ENCODE results near the gene ESAM. TPM values are rescaled to one million over a fixed set of nuclear protein-coding genes. Genes with fewer than 3 reads are reported as not detected.
A peak's percentile ranks its signal among the peaks of the same experiment; 100 is the strongest.

Gene ESAM
- total RNA-seq, 4 donors from 2014 or later: 5.6 to 23.1 (median 9.7) TPM

GRCh38 chr11:124766156-124766555, 4.1 kb upstream of the ESAM start:
- no peaks in the 10 kb centered on the region for H3K9me3 ChIP-seq
- TF ChIP-seq CTCF (IDR thresholded peaks at IDR 0.05) (no peak), POLR2A (IDR thresholded peaks at IDR 0.05) (no peak)
- peaks cover 0 to 22% (median 2%) of the 10 kb centered on the region in 4 donors for H3K27me3 ChIP-seq
- H3K4me1 ChIP-seq: peaks cover 10 to 28% (median 13%) of the 10 kb centered on the region in 3 donors
- DNase-seq: no peak
- no peak overlapping the region for H3K27ac ChIP-seq
- peaks cover 0 to 62% (median 0%) of the 10 kb centered on the region in 3 donors for H3K36me3 ChIP-seq
- intact Hi-C loops (cut with DNase I): loop anchor here (10.0 kb wide), 1 partner anchor 69 kb away; no protein-coding TSS in a partner anchor
- H3K4me3 ChIP-seq: no peak overlapping the region
- 95 to 100% methylated on average over 2 of the region's 2 CpGs for WGBS, 2 donors

GRCh38 chr11:124763156-124763947, 1.3 kb upstream of the ESAM start:
- Histone ChIP-seq H3K4me1 (peaks cover 22 to 57% (median 27%) of the 10 kb centered on the region in 3 donors), H3K4me3 (peak overlapping the region; percentile 32 to 77 (median 55)), H3K27ac (peak overlapping the region; percentile 43 to 91 (median 80)), H3K9me3 (no peaks in the 10 kb centered on the region), H3K36me3 (peaks cover 0 to 37% (median 0%) of the 10 kb centered on the region in 3 donors), H3K27me3 (peaks cover 6 to 50% (median 20%) of the 10 kb centered on the region in 4 donors)
- WGBS, 2 donors: 6 to 11% methylated on average over 11 to 21 of the region's 21 CpGs
- intact Hi-C loops (cut with DNase I): loop anchor here (5.0 to 10.0 kb wide), 2 partner anchors 71 to 96 kb away; no protein-coding TSS in a partner anchor
- TF ChIP-seq POLR2A (IDR thresholded peaks at IDR 0.05): no peak
- peak; percentile 35 to 76 (median 71) for TF ChIP-seq CTCF (IDR thresholded peaks at IDR 0.05)
- DNase-seq: peak; percentile 20

GRCh38 chr11:124762624-124763155, 600 bp upstream of the ESAM start:
- no peak for DNase-seq
- WGBS, 2 donors: 2% methylated on average over 14 of the region's 45 CpGs; no CpG with 5 or more reads in 1 of the 2 donors
- H3K36me3 ChIP-seq: peaks cover 0 to 31% (median 0%) of the 10 kb centered on the region in 3 donors
- no peak for TF ChIP-seq POLR2A (IDR thresholded peaks at IDR 0.05)
- no peak for TF ChIP-seq CTCF (IDR thresholded peaks at IDR 0.05)
- H3K4me1 ChIP-seq: peaks cover 28 to 63% (median 34%) of the 10 kb centered on the region in 3 donors
- no peaks in the 10 kb centered on the region for H3K9me3 ChIP-seq
- intact Hi-C loops (cut with DNase I): loop anchor here (5.0 to 10.0 kb wide), 2 partner anchors 72 to 95 kb away; no protein-coding TSS in a partner anchor
- H3K4me3 ChIP-seq: peak overlapping the region; percentile 32 to 77 (median 55)
- H3K27me3 ChIP-seq: peaks cover 6 to 56% (median 20%) of the 10 kb centered on the region in 4 donors
- peak overlapping the region; percentile 43 to 91 (median 80) for H3K27ac ChIP-seq

DNA sequence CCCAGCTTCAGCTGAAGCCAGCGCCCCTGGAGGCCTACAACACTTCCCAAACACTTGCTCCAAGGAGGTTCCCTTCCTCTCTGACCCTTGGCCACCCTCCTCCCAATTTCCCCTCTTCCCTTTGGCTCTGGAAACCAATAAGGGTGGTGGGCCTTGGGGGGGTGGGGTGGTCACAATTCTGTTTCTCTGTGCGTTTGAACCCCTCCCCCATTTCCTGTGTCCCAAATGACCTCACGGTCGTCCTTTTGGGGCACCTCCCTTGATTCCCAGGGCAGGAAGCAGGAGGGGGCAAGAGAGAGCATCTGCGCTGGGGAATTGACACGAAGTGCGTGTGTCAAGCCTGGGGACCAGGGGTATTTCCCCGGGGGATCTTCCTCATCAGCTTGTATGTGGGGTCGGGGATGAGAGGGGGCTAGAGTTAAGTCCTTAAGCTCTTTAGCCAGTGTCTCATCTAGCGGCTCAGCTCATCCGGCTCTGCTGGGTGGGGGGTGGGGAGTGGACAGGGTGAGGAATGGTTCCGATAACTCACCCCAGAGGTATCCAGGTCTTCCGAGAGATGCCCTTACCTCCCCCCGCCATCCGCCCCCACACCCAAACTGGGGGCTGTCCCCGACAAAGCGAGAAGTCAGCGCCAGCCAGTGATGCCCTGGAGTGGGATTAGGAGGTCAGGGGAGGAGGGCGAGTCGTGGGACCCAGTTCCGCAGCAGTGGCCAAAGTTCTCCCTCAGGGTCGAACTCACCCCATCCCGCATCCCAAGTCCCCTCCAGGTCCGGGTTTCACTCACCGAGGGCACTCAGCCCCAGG, 587 bp downstream of the ESAM start:
- TF ChIP-seq CTCF (IDR thresholded peaks at IDR 0.05) (no peak), POLR2A (IDR thresholded peaks at IDR 0.05) (no peak)
- H3K4me3 ChIP-seq: peak overlapping the region; percentile 32 to 77 (median 55)
- WGBS, 2 donors: 50 to 89% methylated on average over 1 to 2 of the region's 25 CpGs
- H3K27me3 ChIP-seq: peaks cover 6 to 68% (median 24%) of the 10 kb centered on the region in 4 donors
- H3K27ac ChIP-seq: peak overlapping the region; percentile 43 to 91 (median 84)
- H3K9me3 ChIP-seq: no peaks in the 10 kb centered on the region
- H3K4me1 ChIP-seq: peaks cover 34 to 67% (median 34%) of the 10 kb centered on the region in 3 donors
- peaks cover 0 to 19% (median 0%) of the 10 kb centered on the region in 3 donors for H3K36me3 ChIP-seq
- intact Hi-C loops (cut with DNase I): loop anchor here (5.0 to 10.0 kb wide), 2 partner anchors 73 to 94 kb away; no protein-coding TSS in a partner anchor
- DNase-seq: no peak

All from esophagus squamous epithelium (tissue), 5 donors.